Measurements from ENCODE around the gene PLXNA2. TPM values are rescaled to one million over a fixed set of nuclear protein-coding genes. Genes with fewer than 3 reads are reported as not detected.
A peak's percentile ranks its signal among the peaks of the same experiment; 100 is the strongest.

PLXNA2 gene
- total RNA-seq, 1 donor from 2014 or later = 9.0 TPM

- no peak for TF ChIP-seq CTCF (IDR thresholded peaks at IDR 0.05; ENCODE audit: insufficient read depth, low read length, severe bottlenecking)
- no peak for FAIRE-seq
- no peak for DNase-seq (ENCODE audit: low read depth)
- H3K4me3 ChIP-seq (ENCODE audit: low read depth, low read length) = no peak overlapping the region
- peaks cover 3% of the 10 kb centered on the region for H3K36me3 ChIP-seq (ENCODE audit: control insufficient read depth, insufficient read depth, low read length)
- H3K27me3 ChIP-seq (ENCODE audit: control insufficient read depth, insufficient read depth, low read length) = no peaks in the 10 kb centered on the region
Measured at GRCh38 chr1:208156310-208156709, 87.9 kb downstream of the PLXNA2 start.

DNA sequence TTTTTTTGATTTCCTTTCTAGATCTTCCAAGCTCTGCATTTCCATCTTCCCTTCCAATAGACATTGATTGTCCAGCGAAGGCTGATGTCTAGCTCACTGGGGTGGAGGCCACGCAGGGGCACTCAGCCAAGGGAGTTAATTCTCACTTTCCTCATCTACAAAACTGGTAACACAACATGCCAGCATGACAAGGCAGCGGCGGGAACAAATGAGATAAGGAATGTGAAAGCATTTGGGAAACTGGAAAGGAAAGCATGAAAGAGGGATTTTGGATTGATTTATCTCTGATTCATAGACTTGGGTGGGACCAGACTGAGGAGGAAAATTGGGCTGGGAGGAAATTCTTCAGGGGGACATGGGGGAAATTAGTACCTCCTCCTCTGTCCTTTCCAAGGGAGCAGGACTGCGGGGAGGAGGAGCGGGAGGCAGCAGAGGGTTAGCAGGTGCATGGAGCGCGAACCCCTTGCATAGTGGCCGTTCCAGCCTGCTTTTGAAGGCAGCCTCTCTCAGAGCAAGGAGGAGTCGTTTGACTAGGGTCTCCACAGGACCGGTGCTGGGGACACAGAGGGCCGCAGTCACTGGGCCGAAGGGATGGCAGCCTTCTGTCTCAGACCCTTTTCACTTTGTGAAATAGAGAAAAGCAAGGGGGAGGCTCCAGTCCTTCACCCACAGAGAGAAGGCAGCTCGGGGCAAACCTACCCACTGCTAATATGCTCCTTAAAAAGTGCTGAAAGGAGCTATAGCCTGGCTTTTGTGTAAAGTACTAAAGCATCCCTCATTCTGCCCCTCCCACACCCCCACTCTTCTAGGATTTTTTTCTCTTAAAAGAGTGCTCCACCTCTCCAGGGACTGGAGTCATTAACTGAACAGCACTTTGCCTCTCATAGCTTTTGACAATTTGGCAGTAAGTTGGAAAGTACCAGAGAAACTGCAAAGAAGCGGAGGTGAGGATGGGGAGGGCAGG lies 89.2 kb downstream of the PLXNA2 start:
- FAIRE-seq = no peak
- peak; percentile 38 for DNase-seq (ENCODE audit: low read depth)
- Histone ChIP-seq H3K4me3 (ENCODE audit: low read depth, low read length) (no peak overlapping the region), H3K27me3 (ENCODE audit: control insufficient read depth, insufficient read depth, low read length) (no peaks in the 10 kb centered on the region), H3K36me3 (ENCODE audit: control insufficient read depth, insufficient read depth, low read length) (peaks cover 3% of the 10 kb centered on the region)
- no peak for TF ChIP-seq CTCF (IDR thresholded peaks at IDR 0.05; ENCODE audit: insufficient read depth, low read length, severe bottlenecking)

DNA sequence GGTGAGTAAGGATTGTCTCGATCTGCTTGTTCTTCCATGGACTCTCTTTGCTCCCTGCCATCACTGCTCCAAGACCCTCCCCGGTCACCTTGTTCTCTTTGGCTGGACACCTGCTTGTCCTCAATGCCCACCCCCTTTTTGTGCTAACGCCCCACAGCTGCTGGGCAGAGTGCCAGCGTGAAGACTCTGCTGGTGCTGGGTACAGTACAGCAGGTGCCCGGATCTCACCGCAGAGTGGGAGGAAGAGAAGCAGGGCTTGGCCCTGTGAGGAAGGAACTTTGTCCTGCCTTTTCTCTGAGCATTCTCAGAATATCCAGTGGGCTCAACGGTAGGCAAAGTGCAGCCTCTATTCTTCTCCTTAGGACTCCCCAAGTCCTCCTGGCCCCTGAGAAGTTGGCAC lies 90.1 kb downstream of the PLXNA2 start:
- DNase-seq (ENCODE audit: low read depth) (no peak), FAIRE-seq (no peak)
- H3K36me3 ChIP-seq (ENCODE audit: control insufficient read depth, insufficient read depth, low read length) = peaks cover 3% of the 10 kb centered on the region
- no peaks in the 10 kb centered on the region for H3K27me3 ChIP-seq (ENCODE audit: control insufficient read depth, insufficient read depth, low read length)
- no peak overlapping the region for H3K4me3 ChIP-seq (ENCODE audit: low read depth, low read length)
- no peak for TF ChIP-seq CTCF (IDR thresholded peaks at IDR 0.05; ENCODE audit: insufficient read depth, low read length, severe bottlenecking)

- no peak for TF ChIP-seq CTCF (IDR thresholded peaks at IDR 0.05; ENCODE audit: insufficient read depth, low read length, severe bottlenecking)
- H3K36me3 ChIP-seq (ENCODE audit: control insufficient read depth, insufficient read depth, low read length) = peaks cover 3% of the 10 kb centered on the region
- no peak for DNase-seq (ENCODE audit: low read depth)
- H3K27me3 ChIP-seq (ENCODE audit: control insufficient read depth, insufficient read depth, low read length) = no peaks in the 10 kb centered on the region
- no peak for FAIRE-seq
- no peak overlapping the region for H3K4me3 ChIP-seq (ENCODE audit: low read depth, low read length)
Measured at GRCh38 chr1:208153386-208153785, 90.8 kb downstream of the PLXNA2 start.

- H3K36me3 ChIP-seq (ENCODE audit: control insufficient read depth, insufficient read depth, low read length) = peaks cover 3% of the 10 kb centered on the region
- TF ChIP-seq CTCF (IDR thresholded peaks at IDR 0.05; ENCODE audit: insufficient read depth, low read length, severe bottlenecking) = no peak
- no peaks in the 10 kb centered on the region for H3K27me3 ChIP-seq (ENCODE audit: control insufficient read depth, insufficient read depth, low read length)
- FAIRE-seq (no peak), DNase-seq (ENCODE audit: low read depth) (no peak)
- no peak overlapping the region for H3K4me3 ChIP-seq (ENCODE audit: low read depth, low read length)
Measured at GRCh38 chr1:208151728-208152598, 92.2 kb downstream of the PLXNA2 start.

Data from bronchial epithelial cell (primary cell).